HepG2 (cell line): ENCODE measurements around the gene CDK15. TPM values are rescaled to one million over a fixed set of nuclear protein-coding genes. Genes with fewer than 3 reads are reported as not detected.

ENCODE experiments used
- CEBPG ChIP-seq: IDR thresholded peaks from 2 replicates; pipeline ENCODE4 v1.6.1; 2016
- FOXC1 ChIP-seq: sonication (generic); formaldehyde crosslinking; IDR thresholded peaks from 2 replicates; pipeline ENCODE4 v1.8.0; 2022; ENCODE audit warnings: mild to moderate bottlenecking, missing genetic modification reagents, borderline replicate concordance
- FOXK2 ChIP-seq: fragments of 450-650 bp; IDR thresholded peaks from 2 replicates; pipeline ENCODE4 v1.6.1; 2016
- GZF1 ChIP-seq: sonication (generic); formaldehyde crosslinking; IDR thresholded peaks from 2 replicates; pipeline ENCODE4 v1.5.1; 2020; ENCODE audit warnings: mild to moderate bottlenecking, missing genetic modification reagents
- HNRNPLL ChIP-seq: fragments of 200-400 bp; formaldehyde crosslinking; IDR thresholded peaks from 2 replicates; pipeline ENCODE4 v1.6.1; 2017; ENCODE audit warnings: mild to moderate bottlenecking, low read depth, low read length; ENCODE audit not compliant: poor library complexity, severe bottlenecking
- KDM4B ChIP-seq: sonication (generic); formaldehyde crosslinking; IDR thresholded peaks from 2 replicates; pipeline ENCODE4 v1.4.0; 2020; ENCODE audit warnings: missing genetic modification reagents
- MED8 ChIP-seq: sonication (generic); formaldehyde crosslinking; IDR thresholded peaks from 2 replicates; pipeline ENCODE4 v1.8.1; 2023; ENCODE audit warnings: mild to moderate bottlenecking, missing genetic modification reagents; ENCODE audit not compliant: insufficient replicate concordance
- SOX6 ChIP-seq, 2 experiments: fragments of 450-650 bp in 1 of 2; sonication (generic) in 1 of 2; formaldehyde crosslinking in 1 of 2; IDR thresholded peaks; 2 replicates each; pipeline versions ENCODE4 v1.4.0 to v1.6.1; 2017 to 2020; ENCODE audit warnings: antibody characterized with exemption in 1 of 2, mild to moderate bottlenecking in 1 of 2, missing genetic modification reagents in 1 of 2
- TBX3 ChIP-seq: fragments of 450-650 bp; IDR thresholded peaks from 2 replicates; pipeline ENCODE4 v1.6.1; 2017; ENCODE audit warnings: antibody characterized with exemption, mild to moderate bottlenecking, inconsistent platforms, borderline replicate concordance
- ZBTB38 ChIP-seq: sonication (generic); formaldehyde crosslinking; IDR thresholded peaks from 2 replicates; pipeline ENCODE4 v1.5.1; 2020; ENCODE audit warnings: mild to moderate bottlenecking, missing genetic modification reagents
- ZBTB7A ChIP-seq: sonication (generic); formaldehyde crosslinking; IDR thresholded peaks from 2 replicates; pipeline ENCODE4 v1.8.0; 2022; ENCODE audit warnings: mild to moderate bottlenecking, missing genetic modification reagents
- ZNF598 ChIP-seq: sonication (generic); formaldehyde crosslinking; IDR thresholded peaks from 2 replicates; pipeline ENCODE4 v1.5.1; 2020; ENCODE audit warnings: mild to moderate bottlenecking, missing genetic modification reagents, borderline replicate concordance
- polyA plus RNA-seq, 8 experiments: library from polyadenylated mRNA; depleted of rRNA in 3 of 8; stranded (reverse) in 7 of 8; unstranded in 1 of 8; fragments of >200 nt; fragmentation: Illumina TruSeq in 4 of 8; extraction: Trizol in 4 of 8; gene quantifications; 2 replicates each; pipeline versions ENCODE4 v1.2.1 to v1.2.3, GENCODE V29; 2011 to 2016; ENCODE audit warnings: low read depth in 4 of 8, missing spikeins in 1 of 8, mixed read lengths in 1 of 8; ENCODE audit not compliant: insufficient read depth in 1 of 8
- total RNA-seq, 5 experiments: library from RNA; depleted of rRNA; stranded (reverse); fragments of >200 nt; fragmentation: Illumina TruSeq; extraction: Trizol; gene quantifications; 2 replicates each; pipeline ENCODE4 v1.2.3, GENCODE V29; 2016; ENCODE audit warnings: low read depth in 1 of 5
- TF ChIP-seq, protein P1 (sequence below): sonication (generic); formaldehyde crosslinking; IDR thresholded peaks from 2 replicates; pipeline ENCODE4 v1.4.0; 2020; ENCODE audit warnings: missing genetic modification reagents
- TF ChIP-seq, protein P2 (sequence below): sonication (generic); formaldehyde crosslinking; IDR thresholded peaks from 2 replicates; pipeline ENCODE4 v1.5.0; 2020; ENCODE audit warnings: missing genetic modification reagents
- TF ChIP-seq, protein P3 (sequence below): sonication (generic); formaldehyde crosslinking; IDR thresholded peaks from 2 replicates; pipeline ENCODE4 v1.5.1; 2020; ENCODE audit warnings: missing genetic modification reagents, mild to moderate bottlenecking, borderline replicate concordance
- TF ChIP-seq, protein P4 (sequence below): sonication (generic); formaldehyde crosslinking; IDR thresholded peaks from 2 replicates; pipeline ENCODE4 v1.4.0; 2020; ENCODE audit warnings: mild to moderate bottlenecking, missing genetic modification reagents

Gene CDK15
- total and polyA plus RNA-seq, 2 of the 13 experiments (the other 11 are each of a cell fraction or from before 2014, with no cell fraction given): not detected

DNA sequence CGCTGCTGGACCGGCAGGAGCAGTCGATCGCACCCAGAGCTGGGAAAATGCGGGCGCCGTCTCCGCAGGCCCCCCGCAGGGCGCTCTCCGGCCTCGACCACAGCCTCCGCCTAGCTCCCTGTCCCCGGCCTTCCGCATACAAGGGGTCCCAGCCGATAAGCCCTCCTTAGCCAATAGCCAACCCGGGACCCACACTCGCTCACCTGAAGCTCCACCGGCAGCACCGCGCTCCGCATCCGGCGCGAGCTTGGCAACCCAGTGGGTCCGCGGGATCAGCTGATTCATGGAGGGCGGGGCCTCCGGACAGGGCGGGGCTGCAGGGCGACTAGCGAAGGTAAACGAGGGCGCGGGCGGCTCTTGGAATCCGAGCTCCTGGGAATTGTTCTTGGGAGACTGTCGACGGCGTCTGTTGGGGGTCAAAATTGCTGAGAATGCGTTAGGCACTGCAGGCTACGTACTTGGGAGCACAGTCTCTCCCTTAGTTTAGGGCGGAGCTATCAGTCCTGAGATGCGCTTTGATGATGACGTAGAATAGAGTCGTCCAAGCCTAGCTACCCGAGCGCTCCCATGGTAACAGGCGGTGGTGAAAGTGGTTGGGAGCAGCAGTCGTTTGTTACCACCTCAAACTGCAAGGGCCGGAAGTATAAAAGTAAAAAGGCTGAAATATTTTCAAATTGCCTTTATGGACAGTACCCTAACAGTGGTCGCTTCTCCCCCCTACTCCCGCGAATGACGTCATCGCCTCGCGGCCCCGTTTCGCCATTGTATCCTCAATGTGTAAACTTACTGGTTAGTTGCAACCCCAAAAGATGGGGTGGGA, 25.5 kb upstream of the CDK15 start, which contains the start of gene ALS2 (continued):
- TF ChIP-seq, protein P1, sequence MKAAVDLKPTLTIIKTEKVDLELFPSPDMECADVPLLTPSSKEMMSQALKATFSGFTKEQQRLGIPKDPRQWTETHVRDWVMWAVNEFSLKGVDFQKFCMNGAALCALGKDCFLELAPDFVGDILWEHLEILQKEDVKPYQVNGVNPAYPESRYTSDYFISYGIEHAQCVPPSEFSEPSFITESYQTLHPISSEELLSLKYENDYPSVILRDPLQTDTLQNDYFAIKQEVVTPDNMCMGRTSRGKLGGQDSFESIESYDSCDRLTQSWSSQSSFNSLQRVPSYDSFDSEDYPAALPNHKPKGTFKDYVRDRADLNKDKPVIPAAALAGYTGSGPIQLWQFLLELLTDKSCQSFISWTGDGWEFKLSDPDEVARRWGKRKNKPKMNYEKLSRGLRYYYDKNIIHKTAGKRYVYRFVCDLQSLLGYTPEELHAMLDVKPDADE (CRISPR knock-in tag): no peak
- TF ChIP-seq HNRNPLL: peak; percentile 97
- TF ChIP-seq GZF1 (CRISPR knock-in tag): peak; percentile 78; the same call in 1 of the 2 replicates
- no peak for TF ChIP-seq ZBTB38 (CRISPR knock-in tag)
- peak; percentile 48; the same call in 1 of the 2 replicates for TF ChIP-seq ZNF598 (CRISPR knock-in tag)
- TF ChIP-seq, protein P2, sequence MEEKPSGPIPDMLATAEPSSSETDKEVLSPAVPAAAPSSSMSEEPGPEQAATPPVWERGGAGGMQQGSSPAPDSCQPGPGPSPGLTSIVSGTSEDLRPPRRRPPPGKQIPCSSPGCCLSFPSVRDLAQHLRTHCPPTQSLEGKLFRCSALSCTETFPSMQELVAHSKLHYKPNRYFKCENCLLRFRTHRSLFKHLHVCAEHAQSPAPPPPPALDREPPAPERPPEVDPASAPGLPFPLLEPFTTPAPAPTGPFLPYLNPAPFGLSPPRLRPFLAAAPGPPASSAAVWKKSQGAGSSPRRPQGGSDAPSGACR: peak; percentile 93; the same call in 1 of the 2 replicates
- TF ChIP-seq, protein P3, sequence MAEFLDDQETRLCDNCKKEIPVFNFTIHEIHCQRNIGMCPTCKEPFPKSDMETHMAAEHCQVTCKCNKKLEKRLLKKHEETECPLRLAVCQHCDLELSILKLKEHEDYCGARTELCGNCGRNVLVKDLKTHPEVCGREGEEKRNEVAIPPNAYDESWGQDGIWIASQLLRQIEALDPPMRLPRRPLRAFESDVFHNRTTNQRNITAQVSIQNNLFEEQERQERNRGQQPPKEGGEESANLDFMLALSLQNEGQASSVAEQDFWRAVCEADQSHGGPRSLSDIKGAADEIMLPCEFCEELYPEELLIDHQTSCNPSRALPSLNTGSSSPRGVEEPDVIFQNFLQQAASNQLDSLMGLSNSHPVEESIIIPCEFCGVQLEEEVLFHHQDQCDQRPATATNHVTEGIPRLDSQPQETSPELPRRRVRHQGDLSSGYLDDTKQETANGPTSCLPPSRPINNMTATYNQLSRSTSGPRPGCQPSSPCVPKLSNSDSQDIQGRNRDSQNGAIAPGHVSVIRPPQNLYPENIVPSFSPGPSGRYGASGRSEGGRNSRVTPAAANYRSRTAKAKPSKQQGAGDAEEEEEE (CRISPR knock-in tag): no peak
- TF ChIP-seq MED8 (CRISPR knock-in tag): peak; percentile 45
- no peak for TF ChIP-seq KDM4B (CRISPR knock-in tag)
- no peak for TF ChIP-seq CEBPG (CRISPR knock-in tag)
- TF ChIP-seq SOX6 (IDR thresholded peaks at IDR 0.05): no peak
- peak; percentile 87 for TF ChIP-seq SOX6 (CRISPR knock-in tag; IDR thresholded peaks at IDR 0.05)
- peak; percentile 59; the same call in 1 of the 2 replicates for TF ChIP-seq FOXK2
- TF ChIP-seq, protein P4, sequence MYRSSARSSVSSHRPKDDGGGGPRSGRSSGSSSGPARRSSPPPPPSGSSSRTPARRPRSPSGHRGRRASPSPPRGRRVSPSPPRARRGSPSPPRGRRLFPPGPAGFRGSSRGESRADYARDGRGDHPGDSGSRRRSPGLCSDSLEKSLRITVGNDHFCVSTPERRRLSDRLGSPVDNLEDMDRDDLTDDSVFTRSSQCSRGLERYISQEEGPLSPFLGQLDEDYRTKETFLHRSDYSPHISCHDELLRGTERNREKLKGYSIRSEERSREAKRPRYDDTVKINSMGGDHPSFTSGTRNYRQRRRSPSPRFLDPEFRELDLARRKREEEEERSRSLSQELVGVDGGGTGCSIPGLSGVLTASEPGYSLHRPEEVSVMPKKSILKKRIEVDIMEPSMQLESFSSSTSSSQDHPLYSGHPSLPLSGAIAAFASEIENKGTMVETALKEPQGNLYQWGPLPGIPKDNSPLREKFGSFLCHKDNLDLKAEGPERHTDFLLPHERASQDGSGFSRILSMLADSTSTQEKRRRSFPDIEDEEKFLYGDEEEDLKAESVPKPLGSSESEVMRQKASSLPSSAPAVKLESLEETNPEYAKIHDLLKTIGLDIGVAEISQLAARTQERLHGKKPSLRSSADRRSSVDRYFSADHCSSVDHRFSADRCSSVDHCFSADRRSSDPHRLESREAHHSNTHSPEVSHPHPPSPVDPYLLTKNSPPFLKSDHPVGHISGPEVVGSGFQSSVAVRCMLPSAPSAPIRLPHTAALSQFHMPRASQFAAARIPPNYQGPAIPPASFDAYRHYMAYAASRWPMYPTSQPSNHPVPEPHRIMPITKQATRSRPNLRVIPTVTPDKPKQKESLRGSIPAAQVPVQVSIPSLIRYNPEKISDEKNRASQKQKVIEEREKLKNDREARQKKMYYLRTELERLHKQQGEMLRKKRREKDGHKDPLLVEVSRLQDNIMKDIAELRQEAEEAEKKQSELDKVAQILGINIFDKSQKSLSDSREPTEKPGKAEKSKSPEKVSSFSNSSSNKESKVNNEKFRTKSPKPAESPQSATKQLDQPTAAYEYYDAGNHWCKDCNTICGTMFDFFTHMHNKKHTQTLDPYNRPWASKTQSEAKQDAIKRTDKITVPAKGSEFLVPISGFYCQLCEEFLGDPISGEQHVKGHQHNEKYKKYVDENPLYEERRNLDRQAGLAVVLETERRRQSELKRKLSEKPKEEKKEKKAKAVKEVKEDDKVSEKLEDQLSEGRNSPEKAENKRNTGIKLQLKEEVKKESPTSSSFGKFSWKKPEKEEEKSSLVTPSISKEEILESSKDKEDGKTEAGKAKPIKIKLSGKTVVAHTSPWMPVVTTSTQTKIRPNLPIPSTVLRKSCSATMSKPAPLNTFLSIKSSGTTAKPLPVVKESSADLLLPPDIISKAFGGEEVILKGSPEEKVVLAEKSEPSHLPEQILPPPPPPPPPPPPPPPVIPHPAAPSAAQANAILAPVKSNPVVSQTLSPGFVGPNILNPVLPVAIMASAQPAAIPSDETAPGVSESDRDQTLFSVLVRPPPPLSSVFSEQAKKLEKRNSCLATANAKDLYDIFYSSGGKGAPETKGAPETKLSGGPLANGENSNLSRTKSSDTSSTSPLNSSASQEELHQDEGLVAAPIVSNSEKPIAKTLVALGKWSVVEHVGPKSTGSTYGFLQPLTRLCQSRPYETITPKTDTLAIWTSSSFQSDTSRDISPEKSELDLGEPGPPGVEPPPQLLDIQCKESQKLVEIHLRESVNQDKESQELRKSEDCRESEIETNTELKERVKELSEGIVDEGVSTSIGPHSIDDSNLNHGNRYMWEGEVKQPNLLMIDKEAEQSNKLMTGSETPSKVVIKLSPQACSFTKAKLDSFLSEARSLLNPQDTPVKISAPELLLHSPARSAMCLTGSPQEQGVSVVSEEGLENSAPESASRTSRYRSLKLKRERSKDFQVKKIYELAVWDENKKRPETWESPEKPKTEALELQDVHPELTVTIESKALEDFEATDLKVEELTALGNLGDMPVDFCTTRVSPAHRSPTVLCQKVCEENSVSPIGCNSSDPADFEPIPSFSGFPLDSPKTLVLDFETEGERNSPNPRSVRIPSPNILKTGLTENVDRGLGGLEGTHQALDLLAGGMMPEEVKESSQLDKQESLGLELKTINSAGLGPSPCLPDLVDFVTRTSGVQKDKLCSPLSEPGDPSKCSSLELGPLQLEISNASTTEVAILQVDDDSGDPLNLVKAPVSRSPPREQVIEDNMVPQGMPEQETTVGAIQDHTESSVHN: peak; percentile 78; the same call in 1 of the 2 replicates
- 0 out of 2 replicates have a peak, but pooled peaks have one; percentile 37 for TF ChIP-seq ZBTB7A (CRISPR knock-in tag)
- TF ChIP-seq TBX3: no peak
- TF ChIP-seq FOXC1 (CRISPR knock-in tag): no peak; the same call in 1 of the 2 replicates
